ENCODE measurements around the gene EPHB6. TPM values are rescaled to one million over a fixed set of nuclear protein-coding genes. Genes with fewer than 3 reads are reported as not detected.

The EPHB6 gene
- total RNA-seq, 1 donor from 2014 or later, result 28.8 TPM

DNA sequence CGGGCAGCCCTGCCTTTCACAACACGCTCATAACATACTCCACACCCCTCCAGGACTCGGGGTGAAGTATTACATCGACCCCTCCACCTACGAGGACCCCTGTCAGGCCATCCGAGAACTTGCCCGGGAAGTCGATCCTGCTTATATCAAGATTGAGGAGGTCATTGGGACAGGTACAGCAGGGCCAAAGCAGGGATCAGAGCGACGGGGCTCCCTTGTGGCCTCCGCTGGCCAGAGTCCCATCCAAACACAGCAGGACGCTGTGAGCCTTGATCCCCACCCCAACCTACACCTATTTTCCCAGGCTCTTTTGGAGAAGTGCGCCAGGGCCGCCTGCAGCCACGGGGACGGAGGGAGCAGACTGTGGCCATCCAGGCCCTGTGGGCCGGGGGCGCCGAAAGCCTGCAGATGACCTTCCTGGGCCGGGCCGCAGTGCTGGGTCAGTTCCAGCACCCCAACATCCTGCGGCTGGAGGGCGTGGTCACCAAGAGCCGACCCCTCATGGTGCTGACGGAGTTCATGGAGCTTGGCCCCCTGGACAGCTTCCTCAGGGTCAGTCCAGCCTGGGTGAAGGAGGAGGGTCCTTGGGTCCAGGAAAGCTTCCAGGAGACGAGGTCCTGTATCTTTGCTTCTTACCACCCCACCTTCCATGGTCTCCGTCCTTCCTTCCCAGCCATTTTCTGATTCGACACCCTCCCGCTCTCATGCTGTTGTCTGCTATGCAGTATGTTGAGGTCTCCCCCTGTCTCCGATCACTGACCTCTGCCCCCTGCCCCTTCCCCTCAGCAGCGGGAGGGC lies 13.5 kb downstream of the EPHB6 start:
- Mint-ChIP-seq H3K9me3 (ENCODE audit: low read depth) (no peaks in the 10 kb centered on the region), H3K36me3 (ENCODE audit: insufficient read depth) (peaks cover 7% of the 10 kb centered on the region), H3K27me3 (no peaks in the 10 kb centered on the region), H3K4me3 (ENCODE audit: low read depth) (no peak overlapping the region), H3K4me1 (ENCODE audit: low read depth) (no peaks in the 10 kb centered on the region), H3K27ac (no peak overlapping the region)
- no peak for DNase-seq (ENCODE audit: low spot score, unreplicated experiment)
- TF ChIP-seq, protein P1, sequence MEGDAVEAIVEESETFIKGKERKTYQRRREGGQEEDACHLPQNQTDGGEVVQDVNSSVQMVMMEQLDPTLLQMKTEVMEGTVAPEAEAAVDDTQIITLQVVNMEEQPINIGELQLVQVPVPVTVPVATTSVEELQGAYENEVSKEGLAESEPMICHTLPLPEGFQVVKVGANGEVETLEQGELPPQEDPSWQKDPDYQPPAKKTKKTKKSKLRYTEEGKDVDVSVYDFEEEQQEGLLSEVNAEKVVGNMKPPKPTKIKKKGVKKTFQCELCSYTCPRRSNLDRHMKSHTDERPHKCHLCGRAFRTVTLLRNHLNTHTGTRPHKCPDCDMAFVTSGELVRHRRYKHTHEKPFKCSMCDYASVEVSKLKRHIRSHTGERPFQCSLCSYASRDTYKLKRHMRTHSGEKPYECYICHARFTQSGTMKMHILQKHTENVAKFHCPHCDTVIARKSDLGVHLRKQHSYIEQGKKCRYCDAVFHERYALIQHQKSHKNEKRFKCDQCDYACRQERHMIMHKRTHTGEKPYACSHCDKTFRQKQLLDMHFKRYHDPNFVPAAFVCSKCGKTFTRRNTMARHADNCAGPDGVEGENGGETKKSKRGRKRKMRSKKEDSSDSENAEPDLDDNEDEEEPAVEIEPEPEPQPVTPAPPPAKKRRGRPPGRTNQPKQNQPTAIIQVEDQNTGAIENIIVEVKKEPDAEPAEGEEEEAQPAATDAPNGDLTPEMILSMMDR (IDR thresholded peaks at IDR 0.05; ENCODE audit: unreplicated experiment), result no peak

DNA sequence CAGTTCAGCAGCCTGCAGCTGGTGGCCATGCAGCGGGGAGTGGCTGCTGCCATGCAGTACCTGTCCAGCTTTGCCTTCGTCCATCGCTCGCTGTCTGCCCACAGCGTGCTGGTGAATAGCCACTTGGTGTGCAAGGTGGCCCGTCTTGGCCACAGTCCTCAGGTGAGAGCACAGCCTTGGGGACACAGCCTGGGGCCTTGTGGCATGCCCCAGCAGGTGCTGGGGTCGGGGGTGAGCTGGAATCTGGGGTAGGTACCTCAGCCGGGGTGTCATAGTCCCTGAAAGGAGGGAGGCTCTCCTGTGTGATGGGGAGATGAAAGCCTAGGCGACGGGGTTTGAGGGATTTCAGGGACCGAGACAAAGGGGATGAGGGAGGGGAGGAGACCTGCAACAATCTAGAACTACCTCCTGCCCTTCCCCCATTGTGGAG lies 14.1 kb downstream of the EPHB6 start:
- TF ChIP-seq, protein P1 (IDR thresholded peaks at IDR 0.05; ENCODE audit: unreplicated experiment), result no peak
- no peak overlapping the region for H3K4me3 Mint-ChIP-seq (ENCODE audit: low read depth)
- no peaks in the 10 kb centered on the region for H3K27me3 Mint-ChIP-seq
- peaks cover 10% of the 10 kb centered on the region for H3K36me3 Mint-ChIP-seq (ENCODE audit: insufficient read depth)
- H3K4me1 Mint-ChIP-seq (ENCODE audit: low read depth), result no peaks in the 10 kb centered on the region
- DNase-seq (ENCODE audit: low spot score, unreplicated experiment), result no peak
- no peak overlapping the region for H3K27ac Mint-ChIP-seq
- no peaks in the 10 kb centered on the region for H3K9me3 Mint-ChIP-seq (ENCODE audit: low read depth)

- Mint-ChIP-seq H3K4me3 (ENCODE audit: low read depth) (no peak overlapping the region), H3K27me3 (no peaks in the 10 kb centered on the region), H3K27ac (no peak overlapping the region), H3K36me3 (ENCODE audit: insufficient read depth) (peaks cover 10% of the 10 kb centered on the region), H3K4me1 (ENCODE audit: low read depth) (no peaks in the 10 kb centered on the region), H3K9me3 (ENCODE audit: low read depth) (no peaks in the 10 kb centered on the region)
- TF ChIP-seq, protein P1 (IDR thresholded peaks at IDR 0.05; ENCODE audit: unreplicated experiment), result no peak
- no peak for DNase-seq (ENCODE audit: low spot score, unreplicated experiment)
Observed at GRCh38 chr7:142869434-142869833, 14.6 kb downstream of the EPHB6 start.

- Mint-ChIP-seq H3K4me1 (ENCODE audit: low read depth) (no peaks in the 10 kb centered on the region), H3K27me3 (peaks cover 2% of the 10 kb centered on the region), H3K4me3 (ENCODE audit: low read depth) (no peak overlapping the region), H3K27ac (no peak overlapping the region), H3K36me3 (ENCODE audit: insufficient read depth) (peaks cover 10% of the 10 kb centered on the region), H3K9me3 (ENCODE audit: low read depth) (no peaks in the 10 kb centered on the region)
- TF ChIP-seq, protein P1 (IDR thresholded peaks at IDR 0.05; ENCODE audit: unreplicated experiment), result no peak
- DNase-seq (ENCODE audit: low spot score, unreplicated experiment), result no peak
Observed at GRCh38 chr7:142870147-142870559, 15.3 kb downstream of the EPHB6 start.

DNA sequence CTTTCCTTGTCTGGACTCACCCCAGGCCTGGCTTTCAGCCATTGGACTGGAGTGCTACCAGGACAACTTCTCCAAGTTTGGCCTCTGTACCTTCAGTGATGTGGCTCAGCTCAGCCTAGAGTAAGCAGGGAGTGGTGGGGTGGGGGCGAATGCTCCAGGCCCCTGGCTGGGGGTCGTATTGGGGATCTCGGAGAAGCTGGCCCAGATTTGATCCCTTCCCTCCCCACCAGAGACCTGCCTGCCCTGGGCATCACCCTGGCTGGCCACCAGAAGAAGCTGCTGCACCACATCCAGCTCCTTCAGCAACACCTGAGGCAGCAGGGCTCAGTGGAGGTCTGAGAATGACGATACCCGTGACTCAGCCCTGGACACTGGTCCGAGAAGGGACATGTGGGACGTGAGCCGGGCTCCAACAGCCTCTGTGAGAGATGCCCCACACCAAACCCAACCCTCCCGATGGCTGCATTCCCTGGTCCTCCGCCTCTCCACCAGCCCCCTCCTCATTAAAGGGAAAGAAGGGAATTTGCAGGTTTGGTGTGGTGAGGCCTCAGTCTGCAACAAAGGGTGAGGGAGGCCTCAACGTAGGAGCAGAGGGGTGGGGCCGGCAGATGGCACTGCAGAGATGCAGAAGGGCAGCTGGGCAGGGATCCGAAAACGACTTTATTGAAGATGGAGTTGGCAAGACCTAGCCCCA lies 15.8 kb downstream of the EPHB6 start:
- Mint-ChIP-seq H3K27ac (no peak overlapping the region), H3K4me1 (ENCODE audit: low read depth) (no peaks in the 10 kb centered on the region), H3K27me3 (peaks cover 3% of the 10 kb centered on the region), H3K36me3 (ENCODE audit: insufficient read depth) (peaks cover 10% of the 10 kb centered on the region), H3K9me3 (ENCODE audit: low read depth) (no peaks in the 10 kb centered on the region), H3K4me3 (ENCODE audit: low read depth) (no peak overlapping the region)
- TF ChIP-seq, protein P1 (IDR thresholded peaks at IDR 0.05; ENCODE audit: unreplicated experiment), result no peak
- DNase-seq (ENCODE audit: low spot score, unreplicated experiment), result no peak
